Activated T-cell treated with anti-CD3 and anti-CD28 coated beads, Interleukin-2, amount 50 U/mL, for 4 hours (primary cell): ENCODE results near the gene ADAMTSL1. TPM values are rescaled to one million over a fixed set of nuclear protein-coding genes. Genes with fewer than 3 reads are reported as not detected.

Experiments
- ATAC-seq, 2 donors: fragments of 200-7000 bp; cut with Tn5 transposase; one replicate each; pipeline ENCODE4 v1.10.0; 2021
- DNase-seq: peaks from one replicate; pipeline ENCODE4 v3.0.0-alpha.2; 2020
- H3K27me3 Mint-ChIP-seq: one replicate; pipeline ENCODE4 v1.8.0; 2021; ENCODE audit warnings: low read depth, mixed read lengths
- H3K36me3 Mint-ChIP-seq: one replicate; pipeline ENCODE4 v1.8.0; 2022; ENCODE audit warnings: mixed read lengths; ENCODE audit not compliant: insufficient read depth
- H3K4me1 Mint-ChIP-seq: one replicate; pipeline ENCODE4 v1.8.0; 2021; ENCODE audit warnings: low read depth, mixed read lengths
- H3K4me3 Mint-ChIP-seq: one replicate; pipeline ENCODE4 v1.8.0; 2021; ENCODE audit warnings: mild to moderate bottlenecking, moderate library complexity, mixed read lengths
- H3K9me3 Mint-ChIP-seq: one replicate; pipeline ENCODE4 v1.8.0; 2021; ENCODE audit warnings: mixed read lengths
- total RNA-seq, 3 donors: library from RNA; stranded (reverse); gene quantifications; one replicate each; pipeline ENCODE4 v1.2.1, GENCODE V29; 2021

ADAMTSL1 gene
- total RNA-seq, 3 donors from 2014 or later = not detected

DNA sequence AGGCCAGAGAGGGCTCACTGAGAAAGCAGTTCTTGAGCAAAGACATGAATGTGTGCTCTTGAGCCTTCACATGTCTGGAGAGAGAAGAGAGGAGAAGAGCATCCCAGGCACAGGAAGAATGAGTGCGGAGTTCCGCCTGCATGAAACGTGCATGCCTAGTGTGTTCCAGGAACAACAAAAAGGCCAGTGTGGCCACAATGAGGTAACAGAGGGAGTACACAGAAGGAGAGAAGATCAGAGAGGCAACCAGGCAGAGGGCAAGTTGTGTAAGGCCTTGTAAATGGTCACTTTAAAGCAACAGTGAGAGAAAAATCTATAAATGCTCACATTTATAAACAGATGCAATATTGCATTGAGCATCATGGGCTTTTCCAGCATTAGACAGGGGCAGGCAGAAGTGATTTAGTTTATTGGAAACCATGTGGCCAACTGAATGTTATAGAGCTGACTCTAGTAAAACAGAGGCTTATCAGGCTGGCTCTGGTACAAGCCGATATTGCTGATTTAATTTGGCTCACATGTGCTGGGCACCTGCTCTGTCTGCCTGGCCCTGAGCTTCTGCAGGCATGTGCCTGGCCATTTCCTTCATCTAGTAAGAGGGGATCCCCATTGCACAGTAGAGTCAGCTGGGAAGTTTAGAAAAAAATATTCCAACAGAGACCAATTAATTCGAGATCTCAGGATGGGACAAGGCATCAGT lies 373.8 kb downstream of the ADAMTSL1 start:
- DNase-seq (no peak), ATAC-seq (no peak)
- no peaks in the 10 kb centered on the region for H3K4me1 Mint-ChIP-seq
- no peaks in the 10 kb centered on the region for H3K36me3 Mint-ChIP-seq
- H3K27me3 Mint-ChIP-seq = peaks cover 1% of the 10 kb centered on the region
- no peaks in the 10 kb centered on the region for H3K9me3 Mint-ChIP-seq
- H3K4me3 Mint-ChIP-seq = no peak overlapping the region

DNA sequence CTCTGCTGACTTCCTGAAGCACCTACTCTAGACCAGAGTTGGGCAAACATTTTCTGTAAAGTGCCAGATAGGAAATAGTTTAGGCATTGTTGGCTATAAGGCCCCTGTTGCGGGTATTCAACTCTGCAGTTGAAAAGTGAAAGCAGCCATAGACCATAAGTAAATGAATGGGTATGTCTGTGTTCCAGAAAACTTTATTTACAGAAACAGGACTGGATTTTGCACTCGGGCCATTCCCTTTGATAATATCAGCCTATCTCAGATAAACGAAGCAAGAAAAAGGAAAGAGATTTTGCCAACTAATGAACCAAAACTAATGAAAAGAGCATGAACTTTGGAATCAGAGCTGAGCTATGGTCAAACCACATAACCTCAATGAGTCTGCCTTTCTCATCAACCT lies 374.7 kb downstream of the ADAMTSL1 start:
- Mint-ChIP-seq H3K36me3 (no peaks in the 10 kb centered on the region), H3K9me3 (no peaks in the 10 kb centered on the region), H3K4me3 (no peak overlapping the region), H3K4me1 (no peaks in the 10 kb centered on the region), H3K27me3 (no peaks in the 10 kb centered on the region)
- ATAC-seq (no peak), DNase-seq (no peak)

DNA sequence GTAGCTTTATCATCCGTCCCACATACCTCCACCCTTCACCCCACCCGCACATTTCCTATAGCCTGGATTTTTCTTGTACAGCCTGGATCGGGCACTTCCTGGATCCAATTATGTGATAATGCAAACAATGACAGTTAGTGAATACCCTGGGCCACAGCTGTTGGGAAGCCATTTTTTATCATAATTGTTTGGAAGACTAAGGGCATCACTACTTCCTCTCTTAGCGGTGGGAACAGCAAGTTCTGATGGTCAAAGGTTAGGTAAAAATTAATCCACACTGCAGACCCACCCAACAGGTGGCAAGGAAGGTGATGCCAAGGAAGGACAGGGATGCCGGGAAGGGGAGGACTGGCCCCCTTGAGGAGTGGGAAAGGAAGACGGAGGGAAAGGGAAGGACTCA lies 375.3 kb downstream of the ADAMTSL1 start:
- Mint-ChIP-seq H3K36me3 (no peaks in the 10 kb centered on the region), H3K27me3 (no peaks in the 10 kb centered on the region), H3K4me3 (no peak overlapping the region), H3K4me1 (no peaks in the 10 kb centered on the region), H3K9me3 (no peaks in the 10 kb centered on the region)
- ATAC-seq (no peak), DNase-seq (no peak)

DNA sequence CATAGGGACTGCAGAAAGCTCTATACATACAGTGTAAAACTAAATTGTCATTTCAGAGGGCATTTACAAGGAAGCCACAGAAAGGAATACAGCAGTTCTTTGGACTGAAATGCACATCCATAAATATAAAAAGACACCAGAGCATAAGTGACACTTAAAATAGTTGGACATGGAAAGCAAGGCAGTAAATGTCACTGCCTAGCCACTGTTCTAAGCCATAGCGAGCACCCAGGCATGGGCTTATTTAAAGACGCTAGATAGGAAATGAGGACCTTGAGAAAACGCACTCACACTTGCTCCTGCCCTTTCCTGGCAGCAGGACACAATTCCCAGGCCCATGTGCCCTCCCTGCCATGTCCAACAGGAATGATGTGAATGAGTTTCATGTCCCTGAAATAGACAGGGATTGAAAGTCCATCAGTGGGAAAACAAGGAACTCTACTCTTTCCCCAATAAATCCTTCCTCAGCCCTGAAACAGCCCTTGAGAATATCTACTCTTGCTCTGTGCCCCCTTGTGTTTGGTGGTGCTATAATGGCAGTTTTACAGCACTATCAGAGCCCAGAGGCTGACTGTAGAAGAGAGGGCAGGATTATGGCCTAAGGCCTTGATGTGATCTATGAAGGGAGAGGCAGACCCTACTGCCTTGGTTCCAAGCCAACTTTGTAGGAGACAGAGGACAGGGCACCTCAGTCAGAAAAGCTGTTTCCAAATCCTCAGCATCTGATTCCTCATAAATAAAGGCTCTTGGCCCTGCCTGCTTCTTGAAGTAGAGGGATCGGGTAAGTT lies 376.1 kb downstream of the ADAMTSL1 start:
- H3K27me3 Mint-ChIP-seq = no peaks in the 10 kb centered on the region
- H3K4me1 Mint-ChIP-seq = no peaks in the 10 kb centered on the region
- no peaks in the 10 kb centered on the region for H3K36me3 Mint-ChIP-seq
- H3K4me3 Mint-ChIP-seq = no peak overlapping the region
- H3K9me3 Mint-ChIP-seq = no peaks in the 10 kb centered on the region
- no peak for DNase-seq
- no peak for ATAC-seq

DNA sequence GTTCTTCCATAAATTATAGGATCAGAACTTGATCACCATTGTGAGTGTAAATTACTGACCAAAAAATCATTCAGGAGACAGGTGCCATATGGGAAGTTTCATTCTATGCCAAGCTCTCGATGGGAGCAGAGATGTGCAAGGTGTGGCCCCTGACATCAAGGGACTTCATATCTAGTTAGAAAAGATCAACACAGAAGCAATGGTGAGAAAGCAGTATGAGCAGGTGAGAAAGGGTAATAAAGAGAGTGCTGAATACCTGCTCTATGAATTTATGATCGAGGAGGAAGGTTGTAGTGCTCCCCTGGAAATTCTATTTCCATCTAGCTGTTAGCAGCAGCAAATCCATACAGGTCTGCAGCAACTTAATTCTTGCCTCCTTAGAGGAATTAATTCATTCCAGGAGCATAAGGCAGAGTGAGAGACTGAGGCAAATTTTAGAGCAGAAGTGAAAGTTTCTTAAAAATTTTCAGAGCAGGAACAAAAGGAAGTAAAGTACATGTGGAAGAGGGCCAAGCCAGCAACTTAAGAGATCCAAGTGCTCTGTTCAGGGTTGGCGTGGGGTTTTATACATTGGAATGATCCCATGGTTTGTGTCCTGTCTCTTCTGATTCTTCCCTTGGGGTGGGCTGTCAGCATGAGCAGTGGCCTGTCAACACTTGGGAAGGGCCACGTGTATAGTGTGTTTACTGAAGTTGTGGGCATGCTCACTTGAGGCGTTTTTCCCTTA lies 377.3 kb downstream of the ADAMTSL1 start:
- Mint-ChIP-seq H3K27me3 (no peaks in the 10 kb centered on the region), H3K36me3 (no peaks in the 10 kb centered on the region), H3K4me3 (no peak overlapping the region), H3K9me3 (no peaks in the 10 kb centered on the region), H3K4me1 (no peaks in the 10 kb centered on the region)
- ATAC-seq (no peak), DNase-seq (no peak)

DNA sequence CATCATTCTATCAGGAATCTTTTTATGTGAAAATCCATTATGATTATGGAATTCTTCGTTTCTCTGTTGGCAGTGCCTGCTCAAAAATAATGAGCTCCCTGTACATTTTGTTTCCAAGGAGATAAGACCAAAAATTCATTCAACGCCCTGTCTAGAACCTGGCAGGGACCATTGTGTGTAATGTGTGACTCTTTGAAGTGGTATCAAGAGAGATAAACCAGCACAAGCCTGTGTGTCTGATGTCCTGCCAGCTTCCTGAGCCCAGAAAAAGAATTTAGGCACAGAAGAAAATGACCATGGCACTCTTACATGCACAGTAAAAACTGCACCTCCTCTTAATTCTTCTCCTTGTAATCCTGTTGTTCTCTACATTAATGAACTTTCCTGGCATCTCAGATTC lies 381.7 kb downstream of the ADAMTSL1 start:
- Mint-ChIP-seq H3K27me3 (peaks cover 2% of the 10 kb centered on the region), H3K4me1 (no peaks in the 10 kb centered on the region), H3K4me3 (no peak overlapping the region), H3K36me3 (no peaks in the 10 kb centered on the region), H3K9me3 (no peaks in the 10 kb centered on the region)
- ATAC-seq = no peak
- DNase-seq = no peak

DNA sequence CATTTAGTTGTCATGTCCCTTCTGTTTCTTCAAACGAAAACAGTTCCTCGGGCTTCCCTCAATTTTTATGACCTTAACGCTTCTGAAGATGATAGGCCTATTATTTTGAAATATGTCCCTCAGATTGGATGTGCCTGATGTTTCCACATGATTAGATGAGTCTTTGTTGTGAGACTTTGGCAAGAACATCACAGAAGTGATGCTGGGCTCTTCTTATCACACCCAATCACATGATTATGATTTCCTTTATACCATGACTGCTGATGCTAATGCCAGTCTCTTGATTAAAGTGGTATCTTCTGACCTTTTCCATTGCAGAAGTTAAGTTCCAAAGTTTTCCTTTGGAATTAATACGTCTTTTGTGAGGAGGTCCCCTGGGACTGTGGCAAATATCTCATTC lies 383.4 kb downstream of the ADAMTSL1 start:
- Mint-ChIP-seq H3K4me1 (no peaks in the 10 kb centered on the region), H3K27me3 (peaks cover 2% of the 10 kb centered on the region), H3K36me3 (no peaks in the 10 kb centered on the region), H3K9me3 (no peaks in the 10 kb centered on the region), H3K4me3 (no peak overlapping the region)
- ATAC-seq = no peak
- no peak for DNase-seq

DNA sequence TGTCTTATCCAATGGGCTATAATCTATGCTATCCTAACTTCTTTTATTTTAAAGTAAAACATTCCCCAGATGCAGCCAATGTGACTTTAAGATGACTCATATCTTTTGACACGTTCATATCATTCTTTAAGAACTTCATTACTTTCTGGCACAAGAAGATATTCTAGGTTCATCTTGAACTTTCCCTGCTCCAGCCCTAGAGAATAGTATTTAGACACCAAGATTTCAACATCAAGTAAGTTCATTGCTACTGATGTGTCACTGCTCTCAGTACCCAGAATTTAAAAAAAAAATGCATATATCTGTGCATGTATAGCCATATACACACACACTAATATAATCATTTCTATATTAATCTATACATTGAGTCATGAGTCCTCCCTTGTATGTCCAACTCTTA lies 383.8 kb downstream of the ADAMTSL1 start:
- no peak for ATAC-seq
- Mint-ChIP-seq H3K9me3 (no peaks in the 10 kb centered on the region), H3K27me3 (peaks cover 2% of the 10 kb centered on the region), H3K4me1 (no peaks in the 10 kb centered on the region), H3K36me3 (no peaks in the 10 kb centered on the region), H3K4me3 (no peak overlapping the region)
- no peak for DNase-seq

DNA sequence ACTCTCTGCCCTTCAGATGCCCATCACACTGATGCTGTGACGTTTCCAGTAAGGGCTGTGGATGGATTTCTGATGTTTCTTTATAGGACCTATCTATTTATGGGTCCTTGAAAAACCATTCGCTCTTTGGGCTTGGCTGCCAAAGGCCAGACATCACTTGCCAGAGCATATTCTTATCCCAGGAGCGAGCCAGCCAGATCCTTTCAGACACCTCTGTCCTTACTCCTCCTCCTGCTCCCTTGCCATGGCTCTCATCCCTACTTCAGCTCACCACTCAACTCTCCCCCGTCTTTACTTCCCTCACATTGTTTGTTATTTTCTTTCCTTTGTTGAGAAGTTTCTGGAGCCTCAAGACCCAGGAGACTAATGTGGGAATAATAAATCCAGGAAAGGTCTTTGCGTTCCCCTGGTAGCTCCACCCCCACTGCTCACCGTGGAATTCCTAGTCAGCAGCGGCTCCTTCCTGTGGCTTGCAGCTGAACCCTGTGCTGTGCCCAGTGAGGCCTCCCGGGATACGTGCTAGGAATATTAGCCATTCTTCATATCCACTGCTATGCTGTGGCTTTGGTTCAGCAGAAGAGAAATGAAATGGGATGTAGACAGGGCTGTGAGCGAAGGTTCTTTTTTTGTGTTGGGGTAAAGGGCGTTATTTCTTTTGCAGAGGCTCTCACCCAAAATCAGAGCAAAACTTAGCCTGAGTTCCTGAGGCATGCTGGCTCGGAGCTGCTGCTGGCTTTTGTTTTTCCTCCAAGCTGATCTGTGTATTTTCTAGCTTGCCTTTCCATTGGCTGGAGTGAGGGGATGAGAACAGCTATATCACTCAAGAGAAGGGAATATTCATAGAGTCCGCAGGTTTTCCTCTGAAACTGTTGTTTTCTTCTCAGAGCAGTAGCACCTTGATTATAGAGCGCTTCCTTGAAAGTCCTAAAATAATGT lies 387.9 kb downstream of the ADAMTSL1 start:
- ATAC-seq (no peak), DNase-seq (no peak)
- Mint-ChIP-seq H3K4me3 (no peak overlapping the region), H3K4me1 (no peaks in the 10 kb centered on the region), H3K36me3 (no peaks in the 10 kb centered on the region), H3K27me3 (peaks cover 2% of the 10 kb centered on the region), H3K9me3 (no peaks in the 10 kb centered on the region)

DNA sequence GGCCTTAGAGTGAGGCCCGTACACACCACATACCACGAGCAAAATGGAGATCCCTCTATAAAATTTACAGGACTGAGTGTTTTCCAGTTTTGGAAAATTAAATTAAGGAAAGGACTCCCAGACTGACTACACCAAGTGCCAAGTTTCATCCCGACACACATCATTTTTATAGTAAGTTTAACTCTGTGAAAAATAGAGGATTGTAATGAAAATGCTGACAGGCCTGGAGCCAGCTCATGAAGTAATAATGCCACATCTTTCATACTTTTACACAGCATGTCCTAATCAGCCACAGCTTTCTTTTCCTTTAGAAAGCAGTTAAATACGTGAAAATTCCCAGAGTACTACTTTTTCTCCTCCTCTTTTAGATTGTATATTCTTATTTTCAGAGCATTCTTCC lies 389.8 kb downstream of the ADAMTSL1 start:
- DNase-seq (no peak), ATAC-seq (no peak)
- H3K36me3 Mint-ChIP-seq = no peaks in the 10 kb centered on the region
- no peaks in the 10 kb centered on the region for H3K4me1 Mint-ChIP-seq
- no peaks in the 10 kb centered on the region for H3K27me3 Mint-ChIP-seq
- H3K4me3 Mint-ChIP-seq = no peak overlapping the region
- H3K9me3 Mint-ChIP-seq = no peaks in the 10 kb centered on the region

DNA sequence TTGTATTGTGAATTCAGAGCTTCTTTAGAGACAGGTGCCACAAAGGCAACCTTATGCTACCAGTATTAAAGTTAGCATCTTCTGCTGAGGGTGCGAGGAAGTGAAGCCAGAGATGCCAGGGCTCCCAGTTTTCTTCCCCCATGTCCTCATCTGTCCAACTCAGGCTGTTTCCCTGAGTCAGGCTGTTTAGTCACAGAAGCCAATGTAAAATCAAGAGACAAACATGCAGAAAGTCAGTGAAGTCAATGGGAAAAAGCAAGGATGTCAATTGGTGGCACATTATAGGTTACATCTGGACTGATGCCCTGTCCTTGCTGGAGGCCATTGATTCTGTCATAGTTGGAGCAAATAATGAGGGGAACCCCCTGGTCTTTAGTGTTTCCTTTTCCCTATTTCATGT lies 390.6 kb downstream of the ADAMTSL1 start:
- Mint-ChIP-seq H3K4me1 (no peaks in the 10 kb centered on the region), H3K36me3 (no peaks in the 10 kb centered on the region)

DNA sequence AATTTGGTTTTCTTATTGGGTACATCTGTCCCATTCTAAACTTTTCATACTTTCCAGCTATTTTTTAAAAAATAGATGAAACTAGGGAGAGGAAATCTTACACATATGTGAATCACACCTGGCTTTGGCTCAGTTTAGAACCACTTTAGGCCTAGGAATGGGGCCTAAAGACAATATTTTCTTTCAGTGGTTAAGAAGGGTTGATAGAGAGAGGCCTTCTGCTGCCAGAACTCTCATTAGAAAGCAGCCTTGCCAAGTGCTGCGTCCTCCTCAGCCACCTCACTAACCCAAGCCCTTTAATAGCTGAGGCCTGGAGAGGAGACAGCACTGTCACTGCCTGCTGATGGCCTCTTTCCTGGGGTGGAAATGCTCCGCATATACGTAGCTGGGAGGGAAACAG lies 391.6 kb downstream of the ADAMTSL1 start:
- H3K9me3 Mint-ChIP-seq = peaks cover 12% of the 10 kb centered on the region
- ATAC-seq (no peak), DNase-seq (no peak)
- peaks cover 4% of the 10 kb centered on the region for H3K27me3 Mint-ChIP-seq
- H3K36me3 Mint-ChIP-seq = no peaks in the 10 kb centered on the region
- H3K4me3 Mint-ChIP-seq = no peak overlapping the region
- H3K4me1 Mint-ChIP-seq = no peaks in the 10 kb centered on the region

More for the DNA sequence above, 390.6 kb downstream of the ADAMTSL1 start:
- ATAC-seq (no peak), DNase-seq (no peak)
- H3K4me3 Mint-ChIP-seq = no peak overlapping the region
- peaks cover under 1% of the 10 kb centered on the region for H3K27me3 Mint-ChIP-seq
- H3K9me3 Mint-ChIP-seq = peaks cover 2% of the 10 kb centered on the region

DNA sequence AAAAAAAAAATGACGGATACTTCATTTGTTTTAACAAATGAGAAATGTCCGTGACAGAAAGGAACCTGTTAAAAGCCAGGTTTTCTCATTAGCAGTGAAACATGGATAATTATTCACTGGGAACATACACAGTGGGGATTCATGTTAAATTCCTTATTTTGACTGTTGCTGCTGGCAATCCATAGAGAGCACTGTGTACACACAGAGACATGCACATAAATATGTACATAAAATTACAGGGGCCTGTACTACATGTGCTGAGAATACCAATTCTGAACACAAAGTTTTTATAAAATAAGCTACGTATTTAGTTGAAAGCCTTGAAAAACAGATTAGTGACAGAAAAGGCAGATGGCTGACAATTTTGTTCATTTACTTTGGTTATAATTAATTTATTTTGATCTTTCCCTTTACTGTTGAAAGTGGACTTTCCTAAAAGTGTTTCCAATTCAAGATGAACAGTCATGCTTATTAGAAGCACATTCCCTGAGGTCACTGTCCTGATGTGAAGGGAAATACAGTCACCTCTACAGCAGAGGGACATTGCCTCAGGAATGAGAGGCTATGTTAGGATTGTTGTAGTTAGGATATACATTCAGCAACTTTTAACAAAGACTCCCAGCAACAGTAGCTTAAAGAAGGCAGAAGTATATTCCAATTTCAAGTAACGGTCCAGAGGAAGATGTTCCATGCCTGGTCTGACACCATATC lies 392.3 kb downstream of the ADAMTSL1 start:
- no peak for DNase-seq
- peaks cover 17% of the 10 kb centered on the region for H3K9me3 Mint-ChIP-seq

More for the DNA sequence above, 392.3 kb downstream of the ADAMTSL1 start:
- Mint-ChIP-seq H3K4me3 (no peak overlapping the region), H3K36me3 (no peaks in the 10 kb centered on the region), H3K27me3 (peaks cover 4% of the 10 kb centered on the region), H3K4me1 (no peaks in the 10 kb centered on the region)
- ATAC-seq = no peak
